Measurements from ENCODE around the gene SCT.

SCT gene

GRCh38 chr11:643849-644738 lies 17.1 kb upstream of the SCT start:
- no peak for DNase-seq (ENCODE audit: low spot score)

GRCh38 chr11:643366-643765 lies 16.4 kb upstream of the SCT start:
- DNase-seq (ENCODE audit: low spot score): no peak

- DNase-seq (ENCODE audit: low spot score): no peak
Measured at GRCh38 chr11:641806-642370, 14.9 kb upstream of the SCT start.

- no peak for DNase-seq (ENCODE audit: low spot score)
Measured at GRCh38 chr11:640021-640706, 13.2 kb upstream of the SCT start.

- no peak for DNase-seq (ENCODE audit: low spot score)
Measured at GRCh38 chr11:639332-639955, 12.5 kb upstream of the SCT start.

- no peak for DNase-seq (ENCODE audit: low spot score)
Measured at GRCh38 chr11:638631-639331, 11.8 kb upstream of the SCT start.

- no peak for DNase-seq (ENCODE audit: low spot score)
Measured at GRCh38 chr11:637593-638521, 10.9 kb upstream of the SCT start.

- DNase-seq (ENCODE audit: low spot score): no peak
Measured at GRCh38 chr11:637333-637592, 10.3 kb upstream of the SCT start.

GRCh38 chr11:636511-637332 lies 9.7 kb upstream of the SCT start, which contains the start of gene DRD4:
DRD4 (plus strand) TSS chr11:637269; CDS start chr11:637305, 36 bp downstream.
- no peak for DNase-seq (ENCODE audit: low spot score)

- no peak for DNase-seq (ENCODE audit: low spot score)
Measured at GRCh38 chr11:635945-636510, 9.0 kb upstream of the SCT start.

GRCh38 chr11:630871-631270 lies 3.9 kb upstream of the SCT start:
- no peak for DNase-seq (ENCODE audit: low spot score)

GRCh38 chr11:629237-629583 lies 2.2 kb upstream of the SCT start:
- DNase-seq (ENCODE audit: low spot score): no peak

- no peak for DNase-seq (ENCODE audit: low spot score)
Measured at GRCh38 chr11:628056-628455, 1.1 kb upstream of the SCT start.

GRCh38 chr11:627308-627576 lies 261 bp upstream of the SCT start:
- no peak for DNase-seq (ENCODE audit: low spot score)

- DNase-seq (ENCODE audit: low spot score): no peak
Measured at GRCh38 chr11:625636-626268, 1.2 kb downstream of the SCT start.

GRCh38 chr11:624705-625635 lies 2.0 kb downstream of the SCT start, which contains the start of gene CDHR5:
CDHR5 (minus strand) TSS chr11:624955; CDS start chr11:624902, 53 bp downstream.
- DNase-seq (ENCODE audit: low spot score): no peak

- DNase-seq (ENCODE audit: low spot score): no peak
Measured at GRCh38 chr11:623999-624704, 2.8 kb downstream of the SCT start.

GRCh38 chr11:623349-623869 lies 3.6 kb downstream of the SCT start:
- no peak for DNase-seq (ENCODE audit: low spot score)
